SH-SY5Y (cell line): Measurements from ENCODE around the gene DENND2A.

Source experiments
- GATA2 ChIP-seq: IDR thresholded peaks from 2 replicates; pipeline ENCODE4 v1.6.1; 2011; ENCODE audit warnings: mild to moderate bottlenecking, low read depth, low read length
- GATA3 ChIP-seq: IDR thresholded peaks from 2 replicates; pipeline ENCODE4 v1.6.1; 2011; ENCODE audit warnings: low read depth, mild to moderate bottlenecking, low read length, moderate library complexity

DNA sequence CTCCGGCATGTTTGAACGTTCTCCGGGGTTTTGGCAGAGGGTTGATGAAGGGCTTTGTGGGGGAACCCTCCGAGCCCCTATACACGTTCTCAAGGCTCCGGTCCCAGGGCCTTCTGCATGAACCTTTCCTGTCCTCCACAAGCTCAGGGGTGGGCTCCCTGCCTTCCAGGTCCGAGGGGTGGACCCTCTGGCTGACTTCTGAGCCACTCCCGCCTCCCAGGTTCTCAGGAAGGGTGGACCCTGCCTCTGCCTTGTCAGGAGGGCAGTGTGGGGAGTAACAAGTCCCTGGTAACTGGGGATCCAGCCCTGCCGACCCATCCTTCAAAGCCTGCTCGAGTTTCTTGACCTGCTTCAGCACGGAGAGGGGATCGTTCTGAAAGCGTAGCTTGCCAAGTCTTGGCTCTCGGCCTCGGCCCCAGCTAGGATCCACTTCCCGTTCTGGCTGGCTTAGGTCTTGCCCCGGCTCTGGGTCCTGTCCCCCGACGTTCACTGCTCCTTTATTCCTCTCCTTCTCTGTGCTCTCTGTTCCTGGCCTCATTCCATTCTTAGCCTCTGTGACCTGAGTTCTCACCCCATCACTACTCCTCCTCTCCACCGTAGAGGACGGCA is 38.9 kb downstream of the DENND2A start:
- TF ChIP-seq GATA2: no peak
- no peak for TF ChIP-seq GATA3
